OCI-LY1 (cell line): ENCODE data around the gene TEK.

Experiments
- H2AFZ ChIP-seq: fragments of 200-600 bp; sonication (generic), shearing (Covaris generic); 2 replicates; pipeline ENCODE4 v1.6.0; 2014; ENCODE audit warnings: antibody characterized with exemption, mild to moderate bottlenecking, low read length
- H3F3A ChIP-seq: fragments of 200-600 bp; sonication (generic), shearing (Covaris generic); 2 replicates; pipeline ENCODE4 v1.6.0; 2014; ENCODE audit warnings: mild to moderate bottlenecking, antibody characterized with exemption, low read length, moderate library complexity; ENCODE audit not compliant: insufficient read depth
- H3K27ac ChIP-seq: fragments of 200-600 bp; sonication (generic); 2 replicates; pipeline ENCODE4 v1.5.1; 2014; ENCODE audit warnings: low read length, mixed run types, mild to moderate bottlenecking, low read depth; ENCODE audit not compliant: poor library complexity, severe bottlenecking
- H3K27me3 ChIP-seq: fragments of 200-600 bp; sonication (generic); 2 replicates; pipeline ENCODE4 v1.6.0; 2014; ENCODE audit warnings: antibody characterized with exemption, mild to moderate bottlenecking, low read length, moderate library complexity; ENCODE audit not compliant: insufficient read depth
- H3K36me3 ChIP-seq: fragments of 200-600 bp; sonication (generic); 2 replicates; pipeline ENCODE4 v1.6.1; 2014; ENCODE audit warnings: mild to moderate bottlenecking, antibody characterized with exemption, low read length, moderate library complexity, mixed read lengths; ENCODE audit not compliant: insufficient read depth
- H3K4me1 ChIP-seq: fragments of 200-600 bp; sonication (generic); 2 replicates; pipeline ENCODE4 v1.5.1; 2014; ENCODE audit warnings: mild to moderate bottlenecking, low read length, moderate library complexity; ENCODE audit not compliant: insufficient read depth, severe bottlenecking
- H3K4me2 ChIP-seq: fragments of 200-600 bp; sonication (generic), shearing (Covaris generic); 2 replicates; pipeline ENCODE4 v1.6.1; 2014; ENCODE audit warnings: low read length
- H3K4me3 ChIP-seq: fragments of 200-600 bp; sonication (generic); 2 replicates; pipeline ENCODE4 v1.5.1; 2014; ENCODE audit warnings: low read length, low read depth, mild to moderate bottlenecking, mixed read lengths; ENCODE audit not compliant: poor library complexity, severe bottlenecking
- H3K79me2 ChIP-seq: fragments of 200-600 bp; shearing (Covaris generic); 2 replicates; pipeline ENCODE4 v1.6.1; 2016; ENCODE audit warnings: mixed run types, low read length, mixed read lengths; ENCODE audit not compliant: insufficient read depth
- H3K9ac ChIP-seq: fragments of 200-600 bp; sonication (generic), shearing (Covaris generic); 2 replicates; pipeline ENCODE4 v1.6.1; 2014; ENCODE audit warnings: mild to moderate bottlenecking, low read length, mixed read lengths
- H3K9me2 ChIP-seq: fragments of 200-600 bp; sonication (generic), shearing (Covaris generic); 2 replicates; pipeline ENCODE4 v1.6.1; 2014; ENCODE audit warnings: low read depth, mild to moderate bottlenecking, low read length, mixed read lengths
- H3K9me3 ChIP-seq: fragments of 200-600 bp; shearing (Covaris generic); 2 replicates; pipeline ENCODE4 v1.6.1; 2014; ENCODE audit warnings: low read length, mixed read lengths
- H4K20me1 ChIP-seq: fragments of 200-600 bp; sonication (generic), shearing (Covaris generic); 2 replicates; pipeline ENCODE4 v1.6.0; 2016; ENCODE audit warnings: mild to moderate bottlenecking, low read length; ENCODE audit not compliant: insufficient read depth
- EZH2 ChIP-seq: fragments of 200-600 bp; sonication (generic), shearing (Covaris generic); IDR thresholded peaks from 2 replicates; pipeline ENCODE4 v1.8.0; 2017; ENCODE audit warnings: borderline replicate concordance, mixed run types, mild to moderate bottlenecking, antibody characterized with exemption, low read length, moderate library complexity, mixed read lengths
- TF ChIP-seq, protein P1 (sequence below): fragments of 200-600 bp; sonication (generic), shearing (Covaris generic); IDR thresholded peaks from 2 replicates; pipeline ENCODE4 v1.5.1; 2017; ENCODE audit warnings: mild to moderate bottlenecking, antibody characterized with exemption, low read length, moderate library complexity, mixed read lengths

Gene TEK

DNA sequence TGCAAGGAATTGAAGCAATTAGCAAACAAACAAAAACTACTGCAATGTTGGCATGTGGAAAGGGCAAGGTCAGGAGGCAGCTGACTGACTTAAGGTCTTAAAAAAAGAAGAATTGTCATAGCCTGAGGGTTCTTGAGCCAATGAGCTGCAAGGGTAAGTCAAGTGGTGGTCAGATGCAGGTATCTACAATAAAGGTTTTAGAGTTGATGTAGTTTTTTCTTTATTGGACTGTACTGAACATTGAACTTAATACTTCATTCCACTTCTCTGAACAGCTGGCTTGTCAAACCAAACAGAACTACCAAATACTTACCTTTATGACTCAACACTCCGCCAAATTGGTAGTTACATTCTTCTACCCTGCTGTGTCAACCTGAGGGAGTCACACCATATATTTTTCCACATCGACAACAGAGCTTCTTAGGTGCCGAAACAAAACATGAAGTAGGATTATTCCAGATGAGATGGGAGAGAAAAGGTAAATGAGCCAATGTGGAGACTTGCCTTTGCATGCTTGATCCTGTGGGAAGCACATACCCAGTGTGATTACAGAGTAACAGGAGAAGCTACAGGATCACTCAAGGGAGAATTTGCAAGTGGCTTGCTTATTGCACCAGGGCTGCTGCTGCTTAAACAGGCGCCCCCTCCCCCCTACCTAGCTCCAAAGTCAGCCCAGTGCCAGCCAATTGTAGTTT lies 152.6 kb downstream of the TEK start:
- H3K4me2 ChIP-seq = no peak overlapping the region
- no peak for TF ChIP-seq EZH2
- TF ChIP-seq, protein P1, sequence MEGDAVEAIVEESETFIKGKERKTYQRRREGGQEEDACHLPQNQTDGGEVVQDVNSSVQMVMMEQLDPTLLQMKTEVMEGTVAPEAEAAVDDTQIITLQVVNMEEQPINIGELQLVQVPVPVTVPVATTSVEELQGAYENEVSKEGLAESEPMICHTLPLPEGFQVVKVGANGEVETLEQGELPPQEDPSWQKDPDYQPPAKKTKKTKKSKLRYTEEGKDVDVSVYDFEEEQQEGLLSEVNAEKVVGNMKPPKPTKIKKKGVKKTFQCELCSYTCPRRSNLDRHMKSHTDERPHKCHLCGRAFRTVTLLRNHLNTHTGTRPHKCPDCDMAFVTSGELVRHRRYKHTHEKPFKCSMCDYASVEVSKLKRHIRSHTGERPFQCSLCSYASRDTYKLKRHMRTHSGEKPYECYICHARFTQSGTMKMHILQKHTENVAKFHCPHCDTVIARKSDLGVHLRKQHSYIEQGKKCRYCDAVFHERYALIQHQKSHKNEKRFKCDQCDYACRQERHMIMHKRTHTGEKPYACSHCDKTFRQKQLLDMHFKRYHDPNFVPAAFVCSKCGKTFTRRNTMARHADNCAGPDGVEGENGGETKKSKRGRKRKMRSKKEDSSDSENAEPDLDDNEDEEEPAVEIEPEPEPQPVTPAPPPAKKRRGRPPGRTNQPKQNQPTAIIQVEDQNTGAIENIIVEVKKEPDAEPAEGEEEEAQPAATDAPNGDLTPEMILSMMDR = no peak
- H4K20me1 ChIP-seq = no peaks in the 10 kb centered on the region
- H3K9me3 ChIP-seq = no peaks in the 10 kb centered on the region
- no peak overlapping the region for H3K27ac ChIP-seq
- H3K4me3 ChIP-seq = no peak overlapping the region
- H3K9ac ChIP-seq = no peak overlapping the region
- no peaks in the 10 kb centered on the region for H3K27me3 ChIP-seq
- H3K79me2 ChIP-seq = no peaks in the 10 kb centered on the region
- H3K4me1 ChIP-seq = no peaks in the 10 kb centered on the region
- H2AFZ ChIP-seq = no peak overlapping the region
- no peaks in the 10 kb centered on the region for H3F3A ChIP-seq
- H3K36me3 ChIP-seq = no peaks in the 10 kb centered on the region
- no peaks in the 10 kb centered on the region for H3K9me2 ChIP-seq

DNA sequence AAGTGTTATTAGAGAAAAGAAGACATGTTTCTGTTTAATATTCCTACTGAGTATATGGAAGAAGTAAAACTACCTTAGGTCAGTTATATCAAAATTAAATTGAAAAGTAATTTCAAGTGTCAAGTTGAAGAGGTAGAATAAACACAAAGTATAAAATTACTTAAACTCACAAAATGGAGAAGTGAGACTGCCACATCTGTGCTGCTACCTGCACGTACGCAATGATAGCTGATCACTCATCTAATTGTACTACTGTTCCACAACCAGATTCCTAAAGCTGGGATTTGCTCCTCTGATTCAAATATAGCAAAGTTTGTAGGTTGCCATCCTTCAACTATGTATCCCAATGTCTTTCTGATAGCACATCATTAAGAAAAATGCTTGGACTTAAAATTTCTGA lies 163.1 kb downstream of the TEK start:
- H3K36me3 ChIP-seq = no peaks in the 10 kb centered on the region
- peaks cover 12% of the 10 kb centered on the region for H3K4me1 ChIP-seq
- H2AFZ ChIP-seq = no peak overlapping the region
- no peak overlapping the region for H3K4me2 ChIP-seq
- no peaks in the 10 kb centered on the region for H3F3A ChIP-seq
- H3K9me3 ChIP-seq = no peaks in the 10 kb centered on the region
- no peaks in the 10 kb centered on the region for H3K9me2 ChIP-seq
- H3K27ac ChIP-seq = no peak overlapping the region
- H4K20me1 ChIP-seq = no peaks in the 10 kb centered on the region
- no peak overlapping the region for H3K9ac ChIP-seq
- no peaks in the 10 kb centered on the region for H3K27me3 ChIP-seq
- TF ChIP-seq EZH2 = no peak
- TF ChIP-seq, protein P1 = no peak
- no peak overlapping the region for H3K4me3 ChIP-seq
- H3K79me2 ChIP-seq = no peaks in the 10 kb centered on the region

DNA sequence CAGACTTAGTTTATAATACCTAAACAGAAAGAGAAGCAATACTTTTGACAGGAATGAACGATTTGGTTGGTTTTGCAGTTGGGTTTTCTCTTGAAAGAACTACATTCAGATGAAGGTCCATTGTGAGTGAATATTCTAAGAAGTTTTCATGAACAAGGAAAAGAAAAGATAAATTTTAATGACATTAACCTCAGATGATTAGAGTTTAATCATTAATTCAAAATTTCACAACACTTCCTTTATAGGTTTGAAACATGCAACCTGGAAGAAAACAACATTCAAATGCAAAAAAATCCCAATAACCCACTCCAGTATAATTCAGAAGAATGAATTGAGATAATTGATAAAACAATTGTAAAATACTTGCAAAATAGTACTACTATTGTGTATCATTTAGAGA lies 164.2 kb downstream of the TEK start:
- H3K27ac ChIP-seq = no peak overlapping the region
- no peak for TF ChIP-seq EZH2
- TF ChIP-seq, protein P1 = no peak
- no peak overlapping the region for H3K4me2 ChIP-seq

More for the DNA sequence above, 164.2 kb downstream of the TEK start:
- H3K4me1 ChIP-seq = peaks cover 12% of the 10 kb centered on the region
- no peaks in the 10 kb centered on the region for H3K9me3 ChIP-seq
- H3K79me2 ChIP-seq = no peaks in the 10 kb centered on the region
- no peaks in the 10 kb centered on the region for H3K9me2 ChIP-seq
- no peak overlapping the region for H3K4me3 ChIP-seq
- no peak overlapping the region for H2AFZ ChIP-seq
- H3F3A ChIP-seq = no peaks in the 10 kb centered on the region
- no peaks in the 10 kb centered on the region for H4K20me1 ChIP-seq
- H3K9ac ChIP-seq = no peak overlapping the region
- no peaks in the 10 kb centered on the region for H3K36me3 ChIP-seq
- no peaks in the 10 kb centered on the region for H3K27me3 ChIP-seq
